HG03565 (cell line): ENCODE data around the gene COL9A3.

Source experiments
- ATAC-seq: cut with Tn5 transposase; IDR thresholded peaks from one replicate; pipeline ENCODE4 v1.9.1; 2021; ENCODE audit warnings: mild to moderate bottlenecking, moderate library complexity; ENCODE audit not compliant: unreplicated experiment

The COL9A3 gene

DNA sequence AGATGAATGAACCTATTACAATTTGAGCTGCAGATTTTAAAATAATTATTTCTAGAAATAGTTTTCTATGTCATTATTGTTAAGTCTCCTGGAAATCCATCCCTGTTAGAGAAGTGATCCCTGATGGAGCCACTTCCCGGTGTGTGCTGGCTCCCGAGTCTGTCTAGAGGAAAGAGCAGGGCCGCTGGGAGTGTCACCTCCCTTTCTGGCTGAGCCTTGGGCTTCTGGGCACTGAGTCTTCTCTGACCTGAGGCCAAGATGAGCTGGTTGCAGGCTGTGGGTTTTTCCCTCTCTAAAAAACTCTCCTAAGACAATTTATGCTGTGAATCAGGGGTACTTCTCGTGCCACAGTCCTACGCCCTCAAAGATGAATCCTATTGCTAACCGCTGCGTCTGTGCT is 73.6 kb downstream of the COL9A3 start:
- ATAC-seq, result no peak
